RWPE1 (cell line): Measurements from ENCODE around the gene DMKN.
A peak's percentile ranks its signal among the peaks of the same experiment; 100 is the strongest.

ENCODE experiments used
- CTCF ChIA-PET: fragments of 350-600 bp; sonication (Branson Sonifier 250); formaldehyde crosslinking; extraction: SDS; loops from one replicate; lab custom pipeline; 2021; lab: Yijun Ruan, JAX
- POLR2A ChIA-PET: fragments of 400-600 bp; formaldehyde crosslinking; extraction: SDS; loops from one replicate; lab custom pipeline; 2020; ENCODE audit warnings: antibody characterized with exemption; ENCODE audit not compliant: low non-redundant PET; lab: Yijun Ruan, JAX
- DNase-seq: peaks from one replicate; pipeline ENCODE4 v3.0.0; 2012; ENCODE audit warnings: low spot score
- H3K27ac ChIP-seq: fragments of 450-650 bp; 2 replicates; pipeline ENCODE4 v1.5.1; 2017
- CTCF ChIP-seq: fragments of 450-650 bp; conservative IDR thresholded peaks from 2 replicates; pipeline ENCODE4 v1.5.1; 2017; ENCODE audit warnings: low read depth, mild to moderate bottlenecking

Gene DMKN

GRCh38 chr19:35498984-35499527 lies 14.4 kb downstream of the DMKN start:
- ChIA-PET POLR2A (interaction anchor here (0.6 kb wide), 1 partner anchor 1055 kb away, joined by 4 read pairs; no protein-coding TSS in a partner anchor), CTCF (no interaction called here)
- no peak for TF ChIP-seq CTCF
- no peak for DNase-seq
- H3K27ac ChIP-seq: no peak overlapping the region

DNA sequence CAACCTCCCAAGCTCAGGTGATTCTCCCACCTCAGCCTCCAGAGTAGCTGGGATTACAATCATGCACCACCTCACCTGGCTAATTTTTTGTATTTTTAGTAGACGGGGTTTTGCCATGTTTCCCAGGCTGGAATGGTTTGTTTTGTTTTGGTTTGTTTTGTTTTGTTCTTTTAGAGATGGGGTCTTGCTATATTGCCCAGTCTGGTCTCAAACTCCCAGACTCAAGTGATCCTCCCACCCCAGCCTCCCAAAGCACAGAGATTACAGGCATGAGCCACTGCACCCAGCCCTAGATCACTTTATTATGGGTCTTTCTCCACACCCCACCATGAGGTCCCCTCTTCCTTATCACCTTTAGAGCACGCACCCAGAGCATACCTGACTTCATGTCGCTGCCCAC lies 15.2 kb downstream of the DMKN start:
- ChIA-PET CTCF (interaction anchor here (0.7 to 1.1 kb wide), 2 partner anchors 8 to 12 kb away, joined by 3 to 4 read pairs; no protein-coding TSS in a partner anchor), POLR2A (no interaction called here)
- no peak for TF ChIP-seq CTCF
- no peak for DNase-seq
- H3K27ac ChIP-seq: no peak overlapping the region

DNA sequence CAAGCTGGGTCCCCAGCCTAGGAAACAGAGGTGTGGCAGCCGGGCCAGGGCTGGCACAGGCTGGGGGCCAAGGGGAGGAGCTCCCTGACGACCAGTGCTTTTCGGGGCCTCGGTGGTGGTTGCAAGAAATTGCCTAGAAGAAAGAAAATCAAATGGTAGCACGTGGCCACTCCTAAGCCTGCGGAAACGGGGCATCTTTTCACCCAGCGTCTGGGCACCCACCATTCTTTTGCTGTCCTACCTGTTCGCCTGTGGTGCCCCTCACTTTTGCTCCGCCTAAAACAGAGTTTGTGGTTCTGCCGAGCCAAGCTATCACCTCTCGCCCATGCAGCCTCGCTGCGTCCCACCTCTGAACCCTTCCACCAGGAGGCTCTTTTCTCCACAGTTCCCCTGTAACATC lies 16.0 kb downstream of the DMKN start:
- POLR2A ChIA-PET: no interaction called here
- TF ChIP-seq CTCF: no peak
- no peak for DNase-seq

DNA sequence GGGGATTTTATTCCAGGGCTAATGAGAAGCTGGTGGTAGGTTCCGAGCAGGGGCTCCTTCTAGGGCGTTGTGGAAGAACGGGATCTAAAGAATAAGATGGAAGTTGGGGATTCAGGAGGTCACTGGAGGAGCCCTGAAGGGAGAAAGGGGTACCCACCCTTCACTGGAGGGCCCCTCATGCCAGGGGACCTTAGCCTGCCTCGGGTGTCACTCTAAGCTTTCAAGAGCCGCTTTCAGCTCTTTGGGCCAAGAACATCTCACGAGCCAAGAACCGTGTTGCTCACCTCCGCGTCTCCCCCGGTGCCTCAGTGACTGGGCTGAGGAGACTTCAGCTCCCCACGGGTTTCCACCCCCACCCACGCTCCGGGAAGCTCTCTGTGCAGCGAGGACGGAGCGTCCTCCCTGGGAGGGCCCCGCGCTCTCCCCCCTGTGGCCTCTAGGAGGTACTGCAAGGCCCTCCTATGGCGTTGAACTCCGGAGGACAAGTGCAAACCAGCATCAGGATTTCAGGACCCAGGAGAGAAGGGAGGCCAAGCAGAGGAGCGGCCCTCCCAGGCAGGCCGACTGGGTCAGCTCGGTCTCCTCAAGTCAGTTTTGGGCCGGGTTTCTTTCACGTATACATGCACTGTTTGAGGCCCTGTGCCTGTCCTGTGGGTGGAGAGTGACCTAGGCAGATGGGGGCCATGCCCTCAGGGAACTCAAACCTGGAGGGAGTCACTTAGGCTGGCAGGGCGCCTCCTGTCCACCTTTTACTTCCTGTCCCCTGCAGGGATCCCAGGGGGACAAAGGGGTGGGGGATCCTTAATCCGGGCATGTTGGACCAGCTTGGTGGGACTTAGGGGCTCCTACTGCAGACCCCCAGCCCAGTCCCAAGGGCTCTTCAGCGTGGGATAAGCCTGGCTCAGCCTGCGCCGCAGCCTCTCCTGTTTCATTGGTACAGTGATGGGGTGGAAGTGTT lies 18.1 kb downstream of the DMKN start:
- peak; percentile 90 for TF ChIP-seq CTCF
- POLR2A ChIA-PET: interaction anchor here (0.6 kb wide), 1 partner anchor 9 kb away, joined by 3 read pairs; no protein-coding TSS in a partner anchor
- peak; percentile 79 for DNase-seq
- CTCF ChIA-PET: interaction anchor here (0.6 to 1.9 kb wide), 22 partner anchors 9 to 885 kb away, joined by 3 to 23 read pairs (median 5); partner anchors contain the start of genes DMKN and FFAR3
- no peak overlapping the region for H3K27ac ChIP-seq

More for the DNA sequence above, 16.0 kb downstream of the DMKN start:
- no peak overlapping the region for H3K27ac ChIP-seq
- CTCF ChIA-PET: interaction anchor here (1.1 kb wide), 1 partner anchor 9 kb away, joined by 4 read pairs; no protein-coding TSS in a partner anchor

DNA sequence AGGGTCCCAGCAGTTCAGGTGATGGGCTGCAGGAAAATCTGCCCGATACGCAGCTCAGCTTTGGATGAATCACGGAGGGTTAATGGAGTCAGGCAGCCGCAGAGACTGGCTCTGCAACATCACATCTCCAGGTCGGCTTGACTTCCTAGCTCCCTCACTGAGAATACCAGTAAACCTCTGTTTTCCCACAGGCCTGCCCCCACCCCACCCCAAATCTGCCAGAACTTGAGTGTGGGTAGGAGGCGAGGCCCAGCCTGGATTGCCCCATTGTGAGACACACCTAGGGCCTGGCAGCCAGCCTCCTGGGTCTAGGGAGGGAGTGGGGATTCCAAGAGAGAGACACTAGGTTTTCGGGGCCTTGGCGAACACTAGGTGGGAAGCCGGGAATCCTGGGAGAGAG lies 19.5 kb downstream of the DMKN start:
- DNase-seq: no peak
- no peak overlapping the region for H3K27ac ChIP-seq
- TF ChIP-seq CTCF: no peak
- ChIA-PET POLR2A (no interaction called here), CTCF (interaction anchor here (1.5 kb wide), 1 partner anchor 141 kb away, joined by 6 read pairs; no protein-coding TSS in a partner anchor)

DNA sequence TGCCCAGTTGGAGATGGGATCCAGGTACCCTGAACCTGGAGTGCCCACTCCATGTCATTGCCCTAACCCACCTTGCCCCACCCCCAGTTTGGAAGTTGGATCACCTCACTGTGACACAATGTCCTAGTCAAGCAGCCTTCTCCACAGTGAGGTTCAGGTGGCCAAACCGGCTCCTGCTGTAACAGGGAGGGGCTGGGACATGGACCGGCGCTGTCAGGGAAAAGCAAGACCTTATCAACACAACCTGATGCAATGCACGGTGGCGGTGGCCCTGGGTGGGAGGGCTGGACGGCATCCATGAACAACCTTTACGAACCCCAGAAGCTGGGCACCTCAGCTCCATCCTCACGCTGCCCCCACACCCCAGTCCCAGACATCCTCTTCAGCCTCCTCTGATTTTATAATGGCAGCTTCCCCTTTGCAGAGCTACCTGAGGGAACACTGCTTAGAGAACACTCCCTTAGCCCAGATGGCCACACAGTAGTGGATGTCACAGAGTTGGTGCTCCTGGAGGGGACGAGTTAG lies 21.6 kb downstream of the DMKN start:
- DNase-seq: no peak
- CTCF ChIA-PET: interaction anchor here (0.8 kb wide), 1 partner anchor 23 kb away, joined by 3 read pairs; no protein-coding TSS in a partner anchor
- POLR2A ChIA-PET: no interaction called here
- TF ChIP-seq CTCF: no peak
- H3K27ac ChIP-seq: no peak overlapping the region
